Lung (tissue), 12 donors: ENCODE measurements around the gene KIF26B. TPM values are rescaled to one million over a fixed set of nuclear protein-coding genes. Genes with fewer than 3 reads are reported as not detected.

Experiments used
- ATAC-seq: fragments of 200-7000 bp; cut with Tn5 transposase; one replicate; pipeline ENCODE4 v1.9.1; 2020; ENCODE audit warnings: moderate number of reproducible peaks; ENCODE audit not compliant: insufficient read depth, low FRiP score
- DNase-seq, 3 donors: peaks; one replicate each; pipeline ENCODE4 v3.0.0-alpha.2; 2013 to 2017
- H3K27ac ChIP-seq, 2 donors: one replicate each; pipeline ENCODE4 v1.5.1; 2013; ENCODE audit warnings: mild to moderate bottlenecking in 2 of 2, moderate library complexity in 2 of 2, control low read depth in 1 of 2, inconsistent platforms in 1 of 2, low read depth in 1 of 2, low read length in 1 of 2
- H3K27me3 ChIP-seq, 3 donors: one replicate each; pipeline ENCODE4 v1.5.1; 2013; ENCODE audit warnings: low read length in 2 of 3; ENCODE audit not compliant: control insufficient read depth in 3 of 3, insufficient read depth in 3 of 3
- H3K36me3 ChIP-seq, 4 donors: one replicate each; pipeline ENCODE4 v1.5.1; 2013; ENCODE audit warnings: low read length in 4 of 4, mild to moderate bottlenecking in 1 of 4, moderate library complexity in 1 of 4; ENCODE audit not compliant: control insufficient read depth in 4 of 4, insufficient read depth in 4 of 4
- H3K4me1 ChIP-seq, 5 donors: one replicate each; pipeline ENCODE4 v1.5.1; 2013; ENCODE audit warnings: low read length in 5 of 5, mild to moderate bottlenecking in 2 of 5, moderate library complexity in 1 of 5; ENCODE audit not compliant: control insufficient read depth in 5 of 5, insufficient read depth in 5 of 5
- H3K4me3 ChIP-seq: one replicate; pipeline ENCODE4 v1.5.1; 2013; ENCODE audit warnings: mild to moderate bottlenecking, control low read depth, moderate library complexity
- H3K9ac ChIP-seq, 2 donors: one replicate each; pipeline ENCODE4 v1.5.1; 2013; ENCODE audit warnings: low read length in 2 of 2, control low read depth in 1 of 2; ENCODE audit not compliant: insufficient read depth in 1 of 2
- H3K9me3 ChIP-seq, 4 donors: one replicate each; pipeline ENCODE4 v1.5.1; 2013; ENCODE audit warnings: low read length in 3 of 4, mild to moderate bottlenecking in 1 of 4, moderate library complexity in 1 of 4; ENCODE audit not compliant: control insufficient read depth in 4 of 4, insufficient read depth in 3 of 4
- CTCF ChIP-seq: IDR thresholded peaks from 2 replicates; pipeline ENCODE4 v1.5.1; 2012; ENCODE audit warnings: mild to moderate bottlenecking; ENCODE audit errors: control extremely low read depth, extremely low read depth
- WGBS, 2 donors: extraction: QIAGEN DNeasy Blood & Tissue Kit; methylation state at CpG; one replicate each; pipeline ENCODE4 v1.1.7; 2013; 5-methylcytosine and 5-hydroxymethylcytosine counted together
- polyA plus RNA-seq, 2 donors: library from polyadenylated mRNA; stranded (reverse); fragments of 200-250 nt; gene quantifications; one replicate each; pipeline ENCODE4 v1.2.1, GENCODE V29; 2013
- total RNA-seq, 2 donors: library from RNA; depleted of rRNA in 1 of 2; stranded (reverse); fragments of >200 nt in 1 of 2; gene quantifications; one replicate each; pipeline ENCODE4 v1.2.1, GENCODE V29; 2014 to 2021
- donor health status: control.
- donor health status: control.
- donor health status: Bipolar disorder and iron deficiency.
- donor health status: healthy.
- donor health status: DM: yes; HTN: yes; CAD: no.

The KIF26B gene
- total and polyA plus RNA-seq, 4 donors, result 0.61 to 6.7 (median 2.2) TPM

DNA sequence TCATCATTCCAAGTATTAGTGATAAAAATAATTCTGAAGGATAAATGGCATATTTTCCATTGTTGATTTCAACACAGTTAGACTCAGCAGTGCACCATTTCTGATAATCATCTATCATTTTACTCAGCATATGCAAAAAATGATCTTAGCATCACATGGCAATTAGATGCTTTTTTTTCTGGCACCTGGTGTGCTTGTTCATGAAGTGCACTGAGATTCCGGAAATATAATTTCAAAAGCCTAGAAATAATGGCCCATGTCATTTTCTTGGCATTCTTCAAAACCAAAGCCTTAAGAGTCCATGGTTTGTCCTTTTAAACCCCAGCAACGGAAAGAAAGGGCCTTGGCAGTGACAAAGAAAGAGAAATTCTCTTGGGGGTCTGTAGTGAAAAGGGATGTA is 278.8 kb downstream of the KIF26B start:
- WGBS, 2 donors, result 41 to 55% methylated on average over 2 of the region's 2 CpGs
- TF ChIP-seq CTCF, result no peak
- Histone ChIP-seq H3K4me3 (no peak overlapping the region), H3K27me3 (no peaks in the 10 kb centered on the region), H3K9me3 (peaks cover 0 to 4% (median 0%) of the 10 kb centered on the region in 4 donors), H3K27ac (no peak overlapping the region), H3K36me3 (no peaks in the 10 kb centered on the region), H3K9ac (no peak overlapping the region), H3K4me1 (no peaks in the 10 kb centered on the region)
- no peak for ATAC-seq
- no peak for DNase-seq

GRCh38 chr1:245434280-245434679 is 279.5 kb downstream of the KIF26B start:
- Histone ChIP-seq H3K9me3 (peaks cover 0 to 4% (median 0%) of the 10 kb centered on the region in 4 donors), H3K9ac (no peak overlapping the region), H3K27ac (no peak overlapping the region), H3K27me3 (no peaks in the 10 kb centered on the region), H3K36me3 (no peaks in the 10 kb centered on the region), H3K4me3 (no peak overlapping the region), H3K4me1 (no peaks in the 10 kb centered on the region)
- DNase-seq (no peak), ATAC-seq (no peak)
- no peak for TF ChIP-seq CTCF
- 79 to 90% methylated on average over 1 of the region's 1 CpG for WGBS, 2 donors

GRCh38 chr1:245436407-245436806 is 281.6 kb downstream of the KIF26B start:
- H3K9me3 ChIP-seq, result peaks cover 0 to 2% (median 0%) of the 10 kb centered on the region in 4 donors
- no peaks in the 10 kb centered on the region for H3K27me3 ChIP-seq
- H3K4me3 ChIP-seq, result no peak overlapping the region
- no peak for TF ChIP-seq CTCF
- DNase-seq (no peak), ATAC-seq (no peak)
- no peak overlapping the region for H3K9ac ChIP-seq
- WGBS, 2 donors, result 95 to 96% methylated on average over 4 of the region's 4 CpGs
- no peaks in the 10 kb centered on the region for H3K36me3 ChIP-seq
- H3K27ac ChIP-seq, result no peak overlapping the region
- peaks cover 0 to 4% (median 0%) of the 10 kb centered on the region in 5 donors for H3K4me1 ChIP-seq
